A549 (cell line): ENCODE data around the gene PI4KA. TPM values are rescaled to one million over a fixed set of nuclear protein-coding genes. Genes with fewer than 3 reads are reported as not detected.
"Not testable (repeated sequence)": the region's sequence is repeated elsewhere in the genome, so short reads cannot be mapped to it uniquely, and the experiment has no call there.

Experiments
- ATAC-seq, 2 experiments: fragments of 200-7000 bp in 1 of 2; fragments of >200 bp in 1 of 2; cut with Nextera tagmentation in 1 of 2; cut with Tn5 transposase in 1 of 2; 3 replicates each; pipeline versions ENCODE4 v1.8.0 to v1.9.1; 2018 to 2020; ENCODE audit warnings: mild to moderate bottlenecking in 1 of 2, moderate library complexity in 1 of 2
- CTCF ChIA-PET: fragments of 300-600 bp; sonication (Branson Sonifier 250); formaldehyde crosslinking; extraction: SDS; loops from one replicate; lab custom pipeline; 2021; ENCODE audit warnings: antibody characterized with exemption, inconsistent platforms; lab: Yijun Ruan, JAX
- POLR2A ChIA-PET: fragments of 350-600 bp; formaldehyde crosslinking; extraction: SDS; loops from one replicate; lab custom pipeline; 2021; ENCODE audit warnings: antibody characterized with exemption, inconsistent platforms; lab: Yijun Ruan, JAX
- DNase-seq, 2 experiments: peaks; one replicate each; pipeline versions ENCODE4 v3.0.0 to v3.0.0-alpha.2; 2011 to 2016; ENCODE audit warnings: low read depth in 1 of 2, low spot score in 1 of 2
- FAIRE-seq: peaks from 2 replicates; lab custom pipeline; 2011; peaks lifted over from hg19 to GRCh38; lab: Jason Lieb, UNC
- H3K27ac ChIP-seq, 2 experiments: fragments of >200 bp; sonication (Bioruptor Twin); formaldehyde crosslinking; 3 replicates each; pipeline ENCODE4 v1.5.1; 2016 to 2017
- H3K4me1 ChIP-seq: fragments of >200 bp; sonication (Bioruptor Twin); formaldehyde crosslinking; 3 replicates; pipeline ENCODE4 v1.6.1; 2016
- H3K4me2 ChIP-seq: fragments of >200 bp; sonication (Bioruptor Twin); formaldehyde crosslinking; 3 replicates; pipeline ENCODE4 v1.6.1; 2016
- H3K4me3 ChIP-seq: fragments of >200 bp; sonication (Bioruptor Twin); formaldehyde crosslinking; 3 replicates; pipeline ENCODE4 v1.5.1; 2016
- H3K9me3 ChIP-seq: fragments of >200 bp; sonication (Bioruptor Twin); formaldehyde crosslinking; 3 replicates; pipeline ENCODE4 v1.6.1; 2016
- CHD4 ChIP-seq: fragments of 200-600 bp; sonication (generic); IDR thresholded peaks from 2 replicates; pipeline ENCODE4 v1.6.1; 2016; ENCODE audit warnings: antibody characterized with exemption, mild to moderate bottlenecking, borderline replicate concordance
- E2F6 ChIP-seq: IDR thresholded peaks from 2 replicates; pipeline ENCODE4 v1.6.1; 2012; ENCODE audit warnings: low read depth, borderline replicate concordance
- EHF ChIP-seq: fragments of 250-450 bp; sonication (Bioruptor Pico); IDR thresholded peaks from 2 replicates; pipeline ENCODE4 v1.5.0; 2020; ENCODE audit warnings: mild to moderate bottlenecking
- KDM1A ChIP-seq: fragments of 200-600 bp; sonication (generic); IDR thresholded peaks from 2 replicates; pipeline ENCODE4 v1.6.1; 2016; ENCODE audit warnings: low read depth, mild to moderate bottlenecking
- POLR2A ChIP-seq: IDR thresholded peaks from 2 replicates; pipeline ENCODE4 v1.6.1; 2012; ENCODE audit warnings: mild to moderate bottlenecking, low read length
- RAD21 ChIP-seq, 2 experiments: fragments of >200 bp in 1 of 2; sonication (Bioruptor Twin) in 1 of 2; formaldehyde crosslinking in 1 of 2; IDR thresholded peaks in 1 of 2; conservative IDR thresholded peaks in 1 of 2; 2 replicates in 1 of 2; 3 replicates in 1 of 2; pipeline ENCODE4 v1.6.1; 2012 to 2018; ENCODE audit warnings: inconsistent platforms in 1 of 2
- RNF2 ChIP-seq: fragments of 200-600 bp; sonication (generic); IDR thresholded peaks from 2 replicates; pipeline ENCODE4 v1.6.1; 2016; ENCODE audit warnings: low read depth, mild to moderate bottlenecking, antibody characterized with exemption, moderate library complexity, borderline replicate concordance
- SREBF2 ChIP-seq: fragments of 450-650 bp; IDR thresholded peaks from 2 replicates; pipeline ENCODE4 v1.6.1; 2014; ENCODE audit warnings: mild to moderate bottlenecking, moderate library complexity
- ZFP36 ChIP-seq: fragments of 450-650 bp; IDR thresholded peaks from 2 replicates; pipeline ENCODE4 v1.6.1; 2014; ENCODE audit warnings: borderline replicate concordance; ENCODE audit not compliant: partially characterized antibody
- whole genome bisulfite sequencing: methylation state at CpG from one replicate; pipeline ENCODE4 v1.1.6; 2017; ENCODE audit errors: missing lambda C conversion rate; 5-methylcytosine and 5-hydroxymethylcytosine counted together
- polyA plus RNA-seq, 4 experiments: library from polyadenylated mRNA; depleted of rRNA in 3 of 4; stranded (reverse); fragments of >200 nt; fragmentation: RNase III in 1 of 4; extraction: RNeasy Plus Mini Kit Qiagen cat#74134 plus additional on column Dnase treatment in 1 of 4; gene quantifications; 2 replicates in 3 of 4; 3 replicates in 1 of 4; pipeline ENCODE4 v1.2.3, GENCODE V29; 2011 to 2017
- TF ChIP-seq, protein P1 (sequence below): IDR thresholded peaks from 2 replicates; pipeline ENCODE4 v1.6.1; 2012
- TF ChIP-seq, protein P2 (sequence below): fragments of 200-600 bp; sonication (generic); IDR thresholded peaks from 2 replicates; pipeline ENCODE4 v1.6.1; 2016; ENCODE audit warnings: antibody characterized with exemption, mild to moderate bottlenecking, moderate library complexity

Gene PI4KA
- polyA plus RNA-seq, 2 of the 4 experiments (the other 2 are of a cell fraction): 14.4 to 21.3 TPM

- TF ChIP-seq RAD21 (conservative IDR thresholded peaks at IDR 0.05 in 1 of 2, IDR thresholded peaks at IDR 0.05 in 1 of 2) (no peak), E2F6 (no peak), RNF2 (no peak)
- TF ChIP-seq, protein P1, sequence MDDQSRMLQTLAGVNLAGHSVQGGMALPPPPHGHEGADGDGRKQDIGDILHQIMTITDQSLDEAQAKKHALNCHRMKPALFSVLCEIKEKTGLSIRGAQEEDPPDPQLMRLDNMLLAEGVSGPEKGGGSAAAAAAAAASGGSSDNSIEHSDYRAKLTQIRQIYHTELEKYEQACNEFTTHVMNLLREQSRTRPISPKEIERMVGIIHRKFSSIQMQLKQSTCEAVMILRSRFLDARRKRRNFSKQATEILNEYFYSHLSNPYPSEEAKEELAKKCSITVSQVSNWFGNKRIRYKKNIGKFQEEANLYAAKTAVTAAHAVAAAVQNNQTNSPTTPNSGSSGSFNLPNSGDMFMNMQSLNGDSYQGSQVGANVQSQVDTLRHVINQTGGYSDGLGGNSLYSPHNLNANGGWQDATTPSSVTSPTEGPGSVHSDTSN: no peak
- TF ChIP-seq, protein P2, sequence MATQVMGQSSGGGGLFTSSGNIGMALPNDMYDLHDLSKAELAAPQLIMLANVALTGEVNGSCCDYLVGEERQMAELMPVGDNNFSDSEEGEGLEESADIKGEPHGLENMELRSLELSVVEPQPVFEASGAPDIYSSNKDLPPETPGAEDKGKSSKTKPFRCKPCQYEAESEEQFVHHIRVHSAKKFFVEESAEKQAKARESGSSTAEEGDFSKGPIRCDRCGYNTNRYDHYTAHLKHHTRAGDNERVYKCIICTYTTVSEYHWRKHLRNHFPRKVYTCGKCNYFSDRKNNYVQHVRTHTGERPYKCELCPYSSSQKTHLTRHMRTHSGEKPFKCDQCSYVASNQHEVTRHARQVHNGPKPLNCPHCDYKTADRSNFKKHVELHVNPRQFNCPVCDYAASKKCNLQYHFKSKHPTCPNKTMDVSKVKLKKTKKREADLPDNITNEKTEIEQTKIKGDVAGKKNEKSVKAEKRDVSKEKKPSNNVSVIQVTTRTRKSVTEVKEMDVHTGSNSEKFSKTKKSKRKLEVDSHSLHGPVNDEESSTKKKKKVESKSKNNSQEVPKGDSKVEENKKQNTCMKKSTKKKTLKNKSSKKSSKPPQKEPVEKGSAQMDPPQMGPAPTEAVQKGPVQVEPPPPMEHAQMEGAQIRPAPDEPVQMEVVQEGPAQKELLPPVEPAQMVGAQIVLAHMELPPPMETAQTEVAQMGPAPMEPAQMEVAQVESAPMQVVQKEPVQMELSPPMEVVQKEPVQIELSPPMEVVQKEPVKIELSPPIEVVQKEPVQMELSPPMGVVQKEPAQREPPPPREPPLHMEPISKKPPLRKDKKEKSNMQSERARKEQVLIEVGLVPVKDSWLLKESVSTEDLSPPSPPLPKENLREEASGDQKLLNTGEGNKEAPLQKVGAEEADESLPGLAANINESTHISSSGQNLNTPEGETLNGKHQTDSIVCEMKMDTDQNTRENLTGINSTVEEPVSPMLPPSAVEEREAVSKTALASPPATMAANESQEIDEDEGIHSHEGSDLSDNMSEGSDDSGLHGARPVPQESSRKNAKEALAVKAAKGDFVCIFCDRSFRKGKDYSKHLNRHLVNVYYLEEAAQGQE: no peak
- DNase-seq: no peak
- no peak overlapping the region for H3K4me2 ChIP-seq
- ATAC-seq: no peak
- no peaks in the 10 kb centered on the region for H3K4me1 ChIP-seq
- H3K9me3 ChIP-seq: no peaks in the 10 kb centered on the region
- FAIRE-seq: no peak
- no peak overlapping the region for H3K27ac ChIP-seq
- 94% methylated on average over 5 of the region's 9 CpGs for WGBS
- no peak overlapping the region for H3K4me3 ChIP-seq
- ChIA-PET CTCF (no interaction called here), POLR2A (no interaction called here)
Observed at GRCh38 chr22:20724676-20725454, 133.7 kb downstream of the PI4KA start.

GRCh38 chr22:20721409-20722218 is 137.0 kb downstream of the PI4KA start:
- DNase-seq (no peak), FAIRE-seq (no peak), ATAC-seq (no peak)
- no peak overlapping the region for H3K4me2 ChIP-seq
- no peaks in the 10 kb centered on the region for H3K4me1 ChIP-seq
- ChIA-PET CTCF (no interaction called here), POLR2A (no interaction called here)
- H3K4me3 ChIP-seq: no peak overlapping the region
- 92% methylated on average over 11 of the region's 13 CpGs for WGBS
- no peaks in the 10 kb centered on the region for H3K9me3 ChIP-seq
- H3K27ac ChIP-seq: no peak overlapping the region
- no peak for TF ChIP-seq POLR2A

GRCh38 chr22:20720692-20721408 is 137.8 kb downstream of the PI4KA start:
- DNase-seq: no peak
- H3K9me3 ChIP-seq: no peaks in the 10 kb centered on the region
- no peak overlapping the region for H3K27ac ChIP-seq
- no peak overlapping the region for H3K4me3 ChIP-seq
- WGBS: 94% methylated on average over 12 of the region's 13 CpGs
- CTCF ChIA-PET: no interaction called here
- TF ChIP-seq KDM1A (no peak), SREBF2 (no peak), EHF (CRISPR knock-in tag) (no peak), CHD4 (no peak), ZFP36 (no peak)
- TF ChIP-seq, protein P1: no peak
- no peak overlapping the region for H3K4me2 ChIP-seq
- POLR2A ChIA-PET: no interaction called here
- FAIRE-seq: no peak
- no peaks in the 10 kb centered on the region for H3K4me1 ChIP-seq
- ATAC-seq: no peak

DNA sequence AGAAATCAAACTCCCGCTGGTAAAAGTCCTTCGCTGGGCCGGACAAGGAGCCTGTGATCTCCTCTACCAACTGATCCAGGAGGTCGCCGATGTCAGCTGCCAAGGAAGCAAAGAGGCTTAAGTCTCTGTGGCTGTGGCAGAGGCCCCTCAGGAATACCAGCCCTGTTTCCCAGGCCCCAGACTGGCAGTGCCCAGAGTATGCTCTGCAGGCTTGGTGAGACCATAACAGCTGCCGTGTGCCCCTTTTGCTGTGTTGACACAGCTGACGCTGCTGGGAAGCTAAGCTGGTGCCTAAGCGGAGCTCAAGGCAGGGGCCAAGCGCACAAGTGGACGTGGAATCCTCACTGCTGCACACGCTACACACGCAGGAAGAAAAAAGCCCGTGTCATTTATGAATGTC is 139.9 kb downstream of the PI4KA start:
- H3K4me3 ChIP-seq, H3K4me2 ChIP-seq, H3K27ac ChIP-seq, H3K9me3 ChIP-seq, H3K4me1 ChIP-seq, FAIRE-seq, CTCF ChIA-PET, ATAC-seq, POLR2A ChIA-PET, DNase-seq: not testable (repeated sequence)
- 91% methylated on average over 12 of the region's 13 CpGs for WGBS

DNA sequence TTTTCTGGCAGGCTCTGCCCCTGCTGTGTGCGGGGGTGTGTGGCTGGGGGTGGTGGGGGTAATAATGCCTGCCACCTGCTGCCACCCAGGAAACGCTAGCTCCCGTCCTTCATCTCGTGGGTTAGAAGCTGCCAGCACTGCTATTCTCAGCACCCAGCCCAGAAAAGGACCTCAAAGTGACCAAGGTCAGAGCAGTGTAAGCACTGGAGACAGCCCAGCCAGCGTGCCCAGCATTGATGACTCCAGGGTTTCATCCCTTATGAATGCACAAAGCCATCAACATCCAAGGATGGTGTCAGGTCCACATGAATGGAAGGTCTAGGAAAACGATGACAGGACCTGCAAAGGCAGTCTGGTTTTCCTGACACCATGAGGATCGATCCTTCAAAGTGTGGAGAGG is 140.6 kb downstream of the PI4KA start:
- H3K4me3 ChIP-seq, POLR2A ChIA-PET, CTCF ChIA-PET, ATAC-seq, H3K9me3 ChIP-seq, H3K4me2 ChIP-seq, H3K27ac ChIP-seq, DNase-seq, FAIRE-seq, H3K4me1 ChIP-seq: not testable (repeated sequence)
- WGBS: 84% methylated on average over 7 of the region's 7 CpGs
